IPS-20b (cell line): ENCODE measurements around the gene SENP2.

ENCODE experiments used
- H3K27ac ChIP-seq: one replicate; pipeline ENCODE4 v1.5.1; 2013; ENCODE audit warnings: low read length
- H3K27me3 ChIP-seq: 2 replicates; pipeline ENCODE4 v1.6.1; 2013; ENCODE audit warnings: mild to moderate bottlenecking, low read length, inconsistent platforms; ENCODE audit not compliant: insufficient read depth
- H3K36me3 ChIP-seq: 2 replicates; pipeline ENCODE4 v1.6.1; 2013; ENCODE audit warnings: low read depth, mild to moderate bottlenecking, inconsistent platforms, low read length, moderate library complexity; ENCODE audit not compliant: insufficient read depth
- H3K4me1 ChIP-seq: 2 replicates; pipeline ENCODE4 v1.6.1; 2013; ENCODE audit warnings: mild to moderate bottlenecking, control low read depth, inconsistent platforms, low read length, moderate library complexity; ENCODE audit not compliant: insufficient read depth
- H3K4me3 ChIP-seq: 2 replicates; pipeline ENCODE4 v1.5.1; 2013; ENCODE audit warnings: mild to moderate bottlenecking, low read length, inconsistent platforms
- H3K9ac ChIP-seq: 2 replicates; pipeline ENCODE4 v1.6.1; 2013; ENCODE audit warnings: low read depth, mild to moderate bottlenecking, inconsistent platforms, low read length, moderate library complexity
- H3K9me3 ChIP-seq: 2 replicates; pipeline ENCODE4 v1.6.1; 2013; ENCODE audit warnings: mild to moderate bottlenecking, low read depth, low read length, inconsistent platforms; ENCODE audit not compliant: insufficient read depth

SENP2 gene

GRCh38 chr3:185651971-185652370, 65.9 kb downstream of the SENP2 start:
- Histone ChIP-seq H3K9me3 (no peaks in the 10 kb centered on the region), H3K4me3 (no peak overlapping the region), H3K4me1 (peaks cover 3% of the 10 kb centered on the region; the same call in 1 of the 2 replicates), H3K36me3 (peaks cover 96% of the 10 kb centered on the region), H3K27ac (no peak overlapping the region), H3K27me3 (no peaks in the 10 kb centered on the region), H3K9ac (no peak overlapping the region)

- H3K4me1 ChIP-seq, result no peaks in the 10 kb centered on the region
- peaks cover 94% of the 10 kb centered on the region for H3K36me3 ChIP-seq
- no peak overlapping the region for H3K9ac ChIP-seq
- H3K4me3 ChIP-seq, result no peak overlapping the region
- H3K9me3 ChIP-seq, result no peaks in the 10 kb centered on the region
- no peaks in the 10 kb centered on the region for H3K27me3 ChIP-seq
- H3K27ac ChIP-seq, result no peak overlapping the region
Measured at GRCh38 chr3:185653949-185654757, 68.1 kb downstream of the SENP2 start.

DNA sequence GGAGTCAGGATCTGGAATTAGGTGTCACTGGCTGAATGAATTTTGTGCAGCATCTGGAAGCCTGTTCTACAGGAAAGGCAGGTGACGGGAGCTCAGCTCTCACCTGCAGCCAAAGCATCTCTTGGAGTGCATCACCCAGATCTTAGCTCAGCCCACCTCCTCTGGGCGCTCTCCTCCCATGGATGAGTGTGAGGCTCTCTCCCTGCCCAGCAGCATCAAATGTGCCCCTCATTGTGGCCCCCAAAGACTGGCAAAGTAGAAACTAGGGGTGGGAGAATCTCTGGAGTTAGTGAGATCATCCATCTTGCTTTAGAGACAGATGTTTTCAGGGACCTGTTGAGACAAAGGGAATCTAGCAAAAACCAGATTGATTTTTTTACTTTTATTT, 68.7 kb downstream of the SENP2 start:
- Histone ChIP-seq H3K36me3 (peaks cover 90% of the 10 kb centered on the region), H3K27me3 (no peaks in the 10 kb centered on the region), H3K27ac (no peak overlapping the region), H3K4me1 (no peaks in the 10 kb centered on the region), H3K9ac (no peak overlapping the region), H3K9me3 (no peaks in the 10 kb centered on the region), H3K4me3 (no peak overlapping the region)

GRCh38 chr3:185655426-185656320, 69.6 kb downstream of the SENP2 start:
- no peaks in the 10 kb centered on the region for H3K9me3 ChIP-seq
- H3K27me3 ChIP-seq, result no peaks in the 10 kb centered on the region
- H3K4me1 ChIP-seq, result no peaks in the 10 kb centered on the region
- no peak overlapping the region for H3K4me3 ChIP-seq
- H3K36me3 ChIP-seq, result peaks cover 86% of the 10 kb centered on the region
- H3K27ac ChIP-seq, result no peak overlapping the region
- no peak overlapping the region for H3K9ac ChIP-seq

DNA sequence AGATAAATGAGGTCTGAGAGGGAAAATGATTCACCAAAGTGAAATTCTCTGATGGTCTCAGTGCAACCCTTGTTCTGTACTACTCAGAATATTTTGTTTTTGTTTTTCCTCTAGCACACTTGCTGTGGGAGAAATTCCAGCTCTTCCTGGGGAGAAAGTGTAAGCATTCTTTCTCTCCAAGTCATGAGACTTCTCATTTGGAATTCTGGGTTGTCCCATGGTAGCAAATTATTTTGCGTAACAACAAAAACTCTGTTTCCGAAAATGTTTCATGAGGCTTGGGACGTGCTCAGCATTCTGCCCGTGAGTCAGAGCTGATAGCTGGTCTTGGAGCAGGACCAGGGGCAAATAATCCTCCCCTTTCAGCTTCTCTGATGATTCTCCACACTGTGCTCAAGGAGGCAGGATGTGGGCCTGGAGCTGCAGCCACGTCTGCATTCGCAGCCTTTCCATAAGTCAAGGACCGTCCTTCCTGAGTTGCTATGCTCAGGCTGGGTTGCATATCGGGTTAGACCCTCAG, 70.3 kb downstream of the SENP2 start:
- Histone ChIP-seq H3K4me3 (no peak overlapping the region), H3K9ac (no peak overlapping the region), H3K27ac (no peak overlapping the region), H3K36me3 (peaks cover 79% of the 10 kb centered on the region), H3K4me1 (no peaks in the 10 kb centered on the region), H3K9me3 (no peaks in the 10 kb centered on the region), H3K27me3 (no peaks in the 10 kb centered on the region)

- no peaks in the 10 kb centered on the region for H3K4me1 ChIP-seq
- H3K9me3 ChIP-seq, result no peaks in the 10 kb centered on the region
- H3K27me3 ChIP-seq, result no peaks in the 10 kb centered on the region
- no peak overlapping the region for H3K27ac ChIP-seq
- H3K9ac ChIP-seq, result no peak overlapping the region
- peaks cover 70% of the 10 kb centered on the region for H3K36me3 ChIP-seq
- no peak overlapping the region for H3K4me3 ChIP-seq
Measured at GRCh38 chr3:185657211-185657610, 71.1 kb downstream of the SENP2 start.

GRCh38 chr3:185657691-185658503, 71.8 kb downstream of the SENP2 start:
- Histone ChIP-seq H3K4me1 (no peaks in the 10 kb centered on the region), H3K9ac (no peak overlapping the region), H3K27ac (no peak overlapping the region), H3K4me3 (no peak overlapping the region), H3K27me3 (no peaks in the 10 kb centered on the region), H3K9me3 (no peaks in the 10 kb centered on the region), H3K36me3 (peaks cover 64% of the 10 kb centered on the region)

GRCh38 chr3:185658504-185658912, 72.4 kb downstream of the SENP2 start:
- Histone ChIP-seq H3K4me3 (no peak overlapping the region), H3K9ac (no peak overlapping the region), H3K27ac (no peak overlapping the region), H3K27me3 (no peaks in the 10 kb centered on the region), H3K36me3 (peaks cover 59% of the 10 kb centered on the region), H3K9me3 (no peaks in the 10 kb centered on the region), H3K4me1 (no peaks in the 10 kb centered on the region)

DNA sequence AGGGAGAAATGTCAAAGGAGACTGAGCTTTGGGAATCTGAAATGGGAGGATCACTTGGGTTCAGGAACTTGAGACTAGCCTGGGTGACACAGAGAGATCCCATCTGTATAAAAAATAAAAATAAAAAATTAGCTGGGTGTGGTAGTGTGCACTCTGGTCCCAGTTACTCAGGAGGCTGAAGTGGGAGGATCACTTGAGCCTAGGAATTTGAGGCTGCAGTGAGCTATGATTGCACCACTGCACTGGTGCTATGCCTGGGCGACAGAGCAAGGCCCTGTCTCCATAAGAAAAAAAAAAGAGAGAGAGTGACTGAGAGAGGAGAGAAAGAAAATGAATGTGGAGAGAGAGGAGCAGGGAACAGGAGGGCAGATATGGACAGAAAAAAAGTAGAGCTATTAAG, 72.8 kb downstream of the SENP2 start:
- Histone ChIP-seq H3K9me3 (no peaks in the 10 kb centered on the region), H3K9ac (no peak overlapping the region), H3K36me3 (peaks cover 58% of the 10 kb centered on the region), H3K4me1 (no peaks in the 10 kb centered on the region), H3K27ac (no peak overlapping the region), H3K4me3 (no peak overlapping the region), H3K27me3 (no peaks in the 10 kb centered on the region)

DNA sequence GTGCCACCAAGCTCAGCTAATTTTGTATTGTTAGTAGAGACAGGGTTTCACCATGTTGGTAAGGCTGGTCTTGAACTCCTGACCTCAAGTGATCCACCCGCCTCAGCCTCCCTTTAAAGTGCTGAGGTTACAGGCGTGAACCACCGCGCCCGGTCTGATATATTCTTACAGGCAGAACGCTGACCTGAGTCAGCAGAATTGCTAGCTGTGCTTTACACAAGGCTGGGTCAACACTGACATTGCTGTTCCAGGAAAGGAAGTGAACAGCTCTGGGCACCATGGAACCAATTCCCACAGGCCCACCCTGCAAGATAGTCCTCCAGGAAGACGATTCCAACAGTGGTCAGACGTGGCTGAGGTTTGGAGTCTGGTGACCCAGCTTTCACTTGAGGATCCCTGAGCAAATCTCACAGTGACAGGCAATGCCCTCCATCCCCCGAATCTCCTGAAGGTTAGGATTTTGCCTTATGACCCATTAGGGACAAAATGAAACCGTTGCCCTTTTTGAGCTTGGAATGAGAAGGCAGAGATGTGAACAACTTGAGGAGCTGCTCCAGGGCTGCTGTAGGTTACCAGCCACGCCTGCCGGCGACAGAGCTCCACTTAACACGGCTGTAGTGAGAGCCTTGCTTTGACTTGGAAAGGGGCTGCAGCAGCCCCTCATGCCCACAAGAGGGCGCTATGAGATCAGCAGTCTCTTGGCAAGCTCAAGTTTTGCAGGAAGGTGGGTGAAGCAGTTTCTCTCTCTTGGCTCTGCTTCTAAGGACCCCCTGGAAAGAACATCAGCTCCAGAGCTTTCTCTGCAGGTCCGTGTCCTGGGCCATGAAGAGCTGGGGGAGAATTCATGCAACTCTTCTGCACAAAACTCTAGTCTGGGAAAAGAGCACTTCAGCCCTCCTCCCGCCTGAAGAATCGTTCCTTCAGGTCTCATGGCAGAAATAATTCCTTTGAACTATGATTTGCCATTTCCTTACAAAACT, 74.1 kb downstream of the SENP2 start:
- Histone ChIP-seq H3K4me1 (no peaks in the 10 kb centered on the region), H3K27me3 (no peaks in the 10 kb centered on the region), H3K9ac (no peak overlapping the region), H3K36me3 (peaks cover 57% of the 10 kb centered on the region), H3K9me3 (no peaks in the 10 kb centered on the region), H3K4me3 (no peak overlapping the region), H3K27ac (no peak overlapping the region)
